Sigmoid colon (tissue), 7 donors: Measurements from ENCODE around the gene ABHD3. TPM values are rescaled to one million over a fixed set of nuclear protein-coding genes. Genes with fewer than 3 reads are reported as not detected.
"Not testable (repeated sequence)": the region's sequence is repeated elsewhere in the genome, so short reads cannot be mapped to it uniquely, and the experiment has no call there.

Experiments
- DNase-seq: peaks from one replicate; pipeline ENCODE4 v3.0.0-alpha.2; 2019
- H3K27ac ChIP-seq, 4 donors: fragments of 200-600 bp; sonication (generic); one replicate each; pipeline ENCODE4 v1.5.1; 2016 to 2019; ENCODE audit warnings: mild to moderate bottlenecking in 1 of 4
- H3K27me3 ChIP-seq, 3 donors: fragments of 200-600 bp; sonication (generic); one replicate each; pipeline ENCODE4 v1.5.1; 2019; ENCODE audit warnings: mild to moderate bottlenecking in 1 of 3
- H3K36me3 ChIP-seq, 4 donors: fragments of 200-600 bp; sonication (generic); one replicate each; pipeline ENCODE4 v1.5.1; 2016 to 2019
- H3K4me1 ChIP-seq, 4 donors: fragments of 200-600 bp; sonication (generic); one replicate each; pipeline ENCODE4 v1.5.1; 2017 to 2019
- H3K4me3 ChIP-seq, 4 donors: fragments of 200-600 bp; sonication (generic); one replicate each; pipeline ENCODE4 v1.5.1; 2017 to 2019; ENCODE audit warnings: mild to moderate bottlenecking in 2 of 4, moderate library complexity in 1 of 4
- H3K9me3 ChIP-seq, 4 donors: fragments of 200-600 bp in 3 of 4; sonication (generic) in 3 of 4; one replicate each; pipeline versions ENCODE4 v1.5.1 to v1.6.1; 2013 to 2019
- EP300 ChIP-seq, 4 donors: sonication (generic); formaldehyde crosslinking; IDR thresholded peaks; one replicate each; pipeline ENCODE4 v1.6.1; 2017; ENCODE audit warnings: antibody characterized with exemption in 4 of 4
- POLR2A ChIP-seq, 2 donors: fragments of 450-650 bp; IDR thresholded peaks; one replicate each; pipeline ENCODE4 v1.6.1; 2016; ENCODE audit warnings: antibody characterized with exemption in 2 of 2, mild to moderate bottlenecking in 2 of 2, moderate library complexity in 2 of 2
- POLR2AphosphoS5 ChIP-seq, 4 donors: sonication (generic); formaldehyde crosslinking; IDR thresholded peaks; one replicate each; pipeline ENCODE4 v1.6.1; 2017; ENCODE audit warnings: antibody characterized with exemption in 4 of 4
- WGBS, 2 donors: extraction: QIAGEN DNeasy Blood & Tissue Kit; methylation state at CpG; one replicate each; pipeline ENCODE4 v1.1.7; 2013; 5-methylcytosine and 5-hydroxymethylcytosine counted together
- intact Hi-C: fragments of 100-400 bp; cut with DNase I; formaldehyde crosslinking; loops from one replicate; pipeline ENCODE4 v1.15.1; 2023
- polyA plus RNA-seq, 3 donors: library from polyadenylated mRNA; stranded (reverse); fragments of 200-250 nt; gene quantifications; one replicate each; pipeline ENCODE4 v1.2.3, GENCODE V29; 2013
- total RNA-seq, 4 donors: library from RNA; depleted of rRNA; stranded (reverse); fragments of >200 nt; gene quantifications; one replicate each; pipeline ENCODE4 v1.1.0, GENCODE V29; 2016
- TF ChIP-seq, protein P1 (sequence below), 4 experiments: fragments of 450-650 bp in 3 of 4; fragments of 200-600 bp in 1 of 4; IDR thresholded peaks; one replicate each; pipeline ENCODE4 v1.5.1; 2016 to 2019; ENCODE audit warnings: antibody characterized with exemption in 4 of 4, mild to moderate bottlenecking in 3 of 4, moderate library complexity in 2 of 4
- donor health status: healthy with polysubstance abuse.
- donor health status: Bipolar disorder and iron deficiency.
- donor health status: healthy.

ABHD3 gene
- total and polyA plus RNA-seq, 7 donors, result 7.2 to 72.8 (median 11.7) TPM

- Histone ChIP-seq H3K36me3 (no peaks in the 10 kb centered on the region), H3K4me1 (peaks cover 0 to 19% (median 12%) of the 10 kb centered on the region in 4 donors), H3K9me3 (no peaks in the 10 kb centered on the region), H3K27me3 (no peaks in the 10 kb centered on the region), H3K4me3 (peak within 1 kb of the TSS; percentile 84 to 97 (median 88)), H3K27ac (peak within 1 kb of the TSS; percentile 92 to 99 (median 99))
- 0% methylated on average over 76 of the region's 76 CpGs for WGBS, 2 donors
- TF ChIP-seq EP300 (IDR thresholded peaks at IDR 0.05) (no peak), POLR2A (IDR thresholded peaks at IDR 0.05) (peak; percentile 56 to 73), POLR2AphosphoS5 (IDR thresholded peaks at IDR 0.05) (peak; percentile 84 to 89 (median 88))
- TF ChIP-seq, protein P1, sequence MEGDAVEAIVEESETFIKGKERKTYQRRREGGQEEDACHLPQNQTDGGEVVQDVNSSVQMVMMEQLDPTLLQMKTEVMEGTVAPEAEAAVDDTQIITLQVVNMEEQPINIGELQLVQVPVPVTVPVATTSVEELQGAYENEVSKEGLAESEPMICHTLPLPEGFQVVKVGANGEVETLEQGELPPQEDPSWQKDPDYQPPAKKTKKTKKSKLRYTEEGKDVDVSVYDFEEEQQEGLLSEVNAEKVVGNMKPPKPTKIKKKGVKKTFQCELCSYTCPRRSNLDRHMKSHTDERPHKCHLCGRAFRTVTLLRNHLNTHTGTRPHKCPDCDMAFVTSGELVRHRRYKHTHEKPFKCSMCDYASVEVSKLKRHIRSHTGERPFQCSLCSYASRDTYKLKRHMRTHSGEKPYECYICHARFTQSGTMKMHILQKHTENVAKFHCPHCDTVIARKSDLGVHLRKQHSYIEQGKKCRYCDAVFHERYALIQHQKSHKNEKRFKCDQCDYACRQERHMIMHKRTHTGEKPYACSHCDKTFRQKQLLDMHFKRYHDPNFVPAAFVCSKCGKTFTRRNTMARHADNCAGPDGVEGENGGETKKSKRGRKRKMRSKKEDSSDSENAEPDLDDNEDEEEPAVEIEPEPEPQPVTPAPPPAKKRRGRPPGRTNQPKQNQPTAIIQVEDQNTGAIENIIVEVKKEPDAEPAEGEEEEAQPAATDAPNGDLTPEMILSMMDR (IDR thresholded peaks at IDR 0.05), result peak in 1 of 4 experiments; percentile 10
- intact Hi-C loops, result loop anchor here (1.0 to 10.0 kb wide), 6 partner anchors 36 to 628 kb away; partner anchors contain the start of genes ABHD3, ESCO1 and SNRPD1
- peak; percentile 99 for DNase-seq
These were observed 36.2 kb upstream of the ABHD3 start, which contains the start of gene MIB1 for GRCh38 chr18:21740538-21741311. TSS of gene MIB1 (plus strand) at chr18:21740792. CDS start at chr18:21741584, 792 bp downstream.

GRCh38 chr18:21739604-21740537 lies 35.3 kb upstream of the ABHD3 start:
- H3K27me3 ChIP-seq, result no peaks in the 10 kb centered on the region
- no peaks in the 10 kb centered on the region for H3K9me3 ChIP-seq
- TF ChIP-seq POLR2A (IDR thresholded peaks at IDR 0.05), result no peak
- no peak for TF ChIP-seq POLR2AphosphoS5 (IDR thresholded peaks at IDR 0.05)
- TF ChIP-seq EP300 (IDR thresholded peaks at IDR 0.05), result no peak
- TF ChIP-seq, protein P1 (IDR thresholded peaks at IDR 0.05), result no peak
- H3K4me1 ChIP-seq, result peaks cover 0 to 19% (median 14%) of the 10 kb centered on the region in 4 donors
- WGBS, 2 donors, result 47 to 57% methylated on average over 21 of the region's 21 CpGs
- H3K4me3 ChIP-seq, result peak overlapping the region; percentile 84 to 97 (median 88)
- H3K36me3 ChIP-seq, result no peaks in the 10 kb centered on the region
- no peak for DNase-seq
- intact Hi-C loops, result loop anchor here (1.0 to 10.0 kb wide), 6 partner anchors 36 to 627 kb away; partner anchors contain the start of genes ABHD3, ESCO1 and SNRPD1
- peak overlapping the region; percentile 92 to 99 (median 99) for H3K27ac ChIP-seq

DNA sequence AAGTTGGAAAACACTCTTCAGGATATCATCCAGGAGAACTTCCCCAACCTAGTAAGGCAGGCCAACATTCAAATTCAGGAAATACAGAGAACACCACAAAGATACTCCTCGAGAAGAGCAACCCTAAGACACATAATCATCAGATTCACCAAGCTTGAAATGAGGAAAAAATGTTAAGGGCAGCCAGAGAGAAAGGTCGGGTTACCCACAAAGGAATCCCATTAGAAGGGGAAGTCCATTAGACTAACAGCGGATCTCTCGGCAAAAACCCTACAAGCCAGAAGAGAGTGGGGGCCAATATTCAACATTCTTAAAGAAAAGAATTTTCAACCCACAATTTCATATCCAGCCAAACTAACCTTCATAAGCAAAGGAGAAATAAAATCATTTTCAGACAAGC lies 32.4 kb upstream of the ABHD3 start:
- H3K36me3 ChIP-seq, H3K27ac ChIP-seq, H3K9me3 ChIP-seq, H3K27me3 ChIP-seq, H3K4me1 ChIP-seq, H3K4me3 ChIP-seq, intact Hi-C loops, DNase-seq: not testable (repeated sequence)
- 95 to 96% methylated on average over 4 of the region's 4 CpGs for WGBS, 2 donors

GRCh38 chr18:21735452-21736015 lies 31.0 kb upstream of the ABHD3 start:
- Histone ChIP-seq H3K4me1 (peaks cover 0 to 8% (median 2%) of the 10 kb centered on the region in 4 donors), H3K36me3 (no peaks in the 10 kb centered on the region), H3K27me3 (no peaks in the 10 kb centered on the region), H3K4me3 (no peak overlapping the region), H3K9me3 (no peaks in the 10 kb centered on the region), H3K27ac (no peak overlapping the region)
- DNase-seq, result no peak
- TF ChIP-seq, protein P1 (IDR thresholded peaks at IDR 0.05), result no peak
- no peak for TF ChIP-seq POLR2A (IDR thresholded peaks at IDR 0.05)
- TF ChIP-seq EP300 (IDR thresholded peaks at IDR 0.05), result no peak
- no peak for TF ChIP-seq POLR2AphosphoS5 (IDR thresholded peaks at IDR 0.05)
- 34 to 56% methylated on average over 12 of the region's 12 CpGs for WGBS, 2 donors
- intact Hi-C loops, result no loop called here
